HUES48 (cell line): Measurements from ENCODE around the gene C19orf38.

Source experiments
- H3K27ac ChIP-seq: one replicate; pipeline ENCODE4 v1.7.0; 2013; ENCODE audit warnings: low read depth, low read length, inconsistent platforms
- H3K27me3 ChIP-seq: 2 replicates; pipeline ENCODE4 v1.6.1; 2013; ENCODE audit warnings: mild to moderate bottlenecking, low read length; ENCODE audit not compliant: control insufficient read depth, insufficient read depth
- H3K36me3 ChIP-seq: 2 replicates; pipeline ENCODE4 v1.6.1; 2013; ENCODE audit warnings: low read length; ENCODE audit not compliant: control insufficient read depth, insufficient read depth
- H3K4me1 ChIP-seq: 2 replicates; pipeline ENCODE4 v1.6.1; 2013; ENCODE audit warnings: mild to moderate bottlenecking, low read length; ENCODE audit not compliant: control insufficient read depth, insufficient read depth
- H3K4me3 ChIP-seq: 2 replicates; pipeline ENCODE4 v1.5.1; 2013; ENCODE audit warnings: mild to moderate bottlenecking, low read depth, low read length
- H3K9ac ChIP-seq: 2 replicates; pipeline ENCODE4 v1.6.1; 2013; ENCODE audit warnings: mild to moderate bottlenecking, low read depth, low read length, moderate library complexity
- H3K9me3 ChIP-seq: 2 replicates; pipeline ENCODE4 v1.6.1; 2013; ENCODE audit warnings: low read length; ENCODE audit not compliant: control insufficient read depth, insufficient read depth

Gene C19orf38

GRCh38 chr19:10896851-10897526, 48.8 kb downstream of the C19orf38 start:
- H3K4me3 ChIP-seq: no peak overlapping the region

GRCh38 chr19:10898633-10899032, 50.4 kb downstream of the C19orf38 start:
- H3K4me3 ChIP-seq: no peak overlapping the region
- H3K9me3 ChIP-seq: no peaks in the 10 kb centered on the region
- no peaks in the 10 kb centered on the region for H3K27me3 ChIP-seq
- no peak overlapping the region for H3K27ac ChIP-seq
- no peaks in the 10 kb centered on the region for H3K36me3 ChIP-seq
- no peak overlapping the region for H3K9ac ChIP-seq
- H3K4me1 ChIP-seq: peaks cover 21% of the 10 kb centered on the region

More at GRCh38 chr19:10896851-10897526, 48.8 kb downstream of the C19orf38 start:
- H3K27me3 ChIP-seq: no peaks in the 10 kb centered on the region
- no peaks in the 10 kb centered on the region for H3K36me3 ChIP-seq
- no peak overlapping the region for H3K27ac ChIP-seq
- H3K4me1 ChIP-seq: peaks cover 28% of the 10 kb centered on the region
- H3K9ac ChIP-seq: no peak overlapping the region
- no peaks in the 10 kb centered on the region for H3K9me3 ChIP-seq

- no peaks in the 10 kb centered on the region for H3K27me3 ChIP-seq
These were observed 51.0 kb downstream of the C19orf38 start for GRCh38 chr19:10899151-10899653.

GRCh38 chr19:10907925-10908324, 59.7 kb downstream of the C19orf38 start:
- no peak overlapping the region for H3K27ac ChIP-seq
- peaks cover 47% of the 10 kb centered on the region for H3K36me3 ChIP-seq
- no peaks in the 10 kb centered on the region for H3K9me3 ChIP-seq
- H3K9ac ChIP-seq: no peak overlapping the region
- no peaks in the 10 kb centered on the region for H3K4me1 ChIP-seq
- no peaks in the 10 kb centered on the region for H3K27me3 ChIP-seq
- no peak overlapping the region for H3K4me3 ChIP-seq

More at GRCh38 chr19:10899151-10899653, 51.0 kb downstream of the C19orf38 start:
- no peaks in the 10 kb centered on the region for H3K9me3 ChIP-seq
- no peak overlapping the region for H3K27ac ChIP-seq
- no peaks in the 10 kb centered on the region for H3K36me3 ChIP-seq
- H3K9ac ChIP-seq: no peak overlapping the region
- H3K4me1 ChIP-seq: peaks cover 16% of the 10 kb centered on the region; the same call in 1 of the 2 replicates
- no peak overlapping the region for H3K4me3 ChIP-seq

- H3K9ac ChIP-seq: no peak overlapping the region
- H3K27ac ChIP-seq: no peak overlapping the region
- no peaks in the 10 kb centered on the region for H3K9me3 ChIP-seq
- peaks cover 51% of the 10 kb centered on the region for H3K36me3 ChIP-seq
- no peaks in the 10 kb centered on the region for H3K4me1 ChIP-seq
- H3K4me3 ChIP-seq: no peak overlapping the region
- H3K27me3 ChIP-seq: no peaks in the 10 kb centered on the region
These were observed 60.3 kb downstream of the C19orf38 start for GRCh38 chr19:10908380-10908960.

GRCh38 chr19:10911579-10912363, 63.6 kb downstream of the C19orf38 start:
- Histone ChIP-seq H3K27ac (no peak overlapping the region), H3K27me3 (no peaks in the 10 kb centered on the region), H3K9ac (no peak overlapping the region), H3K36me3 (peaks cover 74% of the 10 kb centered on the region), H3K4me3 (no peak overlapping the region), H3K4me1 (no peaks in the 10 kb centered on the region), H3K9me3 (no peaks in the 10 kb centered on the region)

- H3K27ac ChIP-seq: no peak overlapping the region
- H3K9me3 ChIP-seq: no peaks in the 10 kb centered on the region
- no peaks in the 10 kb centered on the region for H3K4me1 ChIP-seq
- peaks cover 75% of the 10 kb centered on the region for H3K36me3 ChIP-seq
- H3K4me3 ChIP-seq: no peak overlapping the region
- H3K27me3 ChIP-seq: no peaks in the 10 kb centered on the region
- H3K9ac ChIP-seq: no peak overlapping the region
These were observed 64.4 kb downstream of the C19orf38 start for GRCh38 chr19:10912619-10913018.

GRCh38 chr19:10913716-10914340, 65.6 kb downstream of the C19orf38 start:
- Histone ChIP-seq H3K36me3 (peaks cover 73% of the 10 kb centered on the region), H3K27me3 (no peaks in the 10 kb centered on the region), H3K27ac (no peak overlapping the region), H3K9me3 (no peaks in the 10 kb centered on the region), H3K4me3 (no peak overlapping the region), H3K9ac (no peak overlapping the region), H3K4me1 (no peaks in the 10 kb centered on the region)

GRCh38 chr19:10915130-10916091, 67.2 kb downstream of the C19orf38 start:
- no peak overlapping the region for H3K27ac ChIP-seq
- no peak overlapping the region for H3K9ac ChIP-seq
- no peaks in the 10 kb centered on the region for H3K4me1 ChIP-seq
- no peak overlapping the region for H3K4me3 ChIP-seq
- no peaks in the 10 kb centered on the region for H3K9me3 ChIP-seq
- H3K36me3 ChIP-seq: peaks cover 78% of the 10 kb centered on the region
- H3K27me3 ChIP-seq: no peaks in the 10 kb centered on the region

GRCh38 chr19:10916602-10917001, 68.4 kb downstream of the C19orf38 start:
- Histone ChIP-seq H3K4me1 (no peaks in the 10 kb centered on the region), H3K27me3 (no peaks in the 10 kb centered on the region), H3K36me3 (peaks cover 83% of the 10 kb centered on the region), H3K9ac (no peak overlapping the region), H3K27ac (no peak overlapping the region), H3K4me3 (no peak overlapping the region), H3K9me3 (no peaks in the 10 kb centered on the region)
